ENCODE data around the gene FARS2.

FARS2 gene

DNA sequence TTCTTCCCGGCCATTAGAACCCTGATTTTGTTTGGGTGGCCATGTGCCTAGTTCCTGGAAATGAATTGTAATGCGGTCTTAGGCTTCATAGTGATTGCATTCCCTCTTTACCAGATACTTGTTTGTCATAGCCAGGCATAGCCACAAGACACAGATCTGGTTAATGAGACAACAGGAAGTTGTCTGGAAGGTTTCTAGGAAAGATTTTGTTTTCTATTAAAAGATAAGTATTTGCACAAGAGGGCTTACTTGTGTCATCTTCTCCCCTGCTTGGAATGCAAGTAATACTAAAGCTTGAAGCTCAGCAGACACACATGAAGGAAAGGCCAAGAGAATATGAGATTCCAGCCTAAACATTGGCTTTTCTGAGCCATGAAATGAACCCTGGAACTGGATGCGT, 12.9 kb downstream of the FARS2 start:
- Histone ChIP-seq H3K4me1 (ENCODE audit: low read length) (peaks cover 36% of the 10 kb centered on the region), H2AFZ (ENCODE audit: low read depth, low read length) (no peak overlapping the region), H3K9me3 (ENCODE audit: insufficient read depth, low read length) (no peaks in the 10 kb centered on the region), H3K27me3 (ENCODE audit: low read depth, low read length) (no peaks in the 10 kb centered on the region), H3K4me2 (ENCODE audit: low read length) (no peak overlapping the region), H3K79me2 (ENCODE audit: low read length) (peaks cover 35% of the 10 kb centered on the region), H3K27ac (ENCODE audit: low read length) (no peak overlapping the region), H3K9ac (ENCODE audit: low read length) (no peak overlapping the region), H3K4me3 (ENCODE audit: low read length) (no peak overlapping the region), H3K36me3 (replicated peaks; ENCODE audit: low read depth, low read length) (no peaks in the 10 kb centered on the region), H4K20me1 (ENCODE audit: insufficient read depth, low read length) (no peaks in the 10 kb centered on the region)
- no peak for TF ChIP-seq EZH2phosphoT487 (IDR thresholded peaks at IDR 0.05; ENCODE audit: low read depth)
- TF ChIP-seq, protein P1, sequence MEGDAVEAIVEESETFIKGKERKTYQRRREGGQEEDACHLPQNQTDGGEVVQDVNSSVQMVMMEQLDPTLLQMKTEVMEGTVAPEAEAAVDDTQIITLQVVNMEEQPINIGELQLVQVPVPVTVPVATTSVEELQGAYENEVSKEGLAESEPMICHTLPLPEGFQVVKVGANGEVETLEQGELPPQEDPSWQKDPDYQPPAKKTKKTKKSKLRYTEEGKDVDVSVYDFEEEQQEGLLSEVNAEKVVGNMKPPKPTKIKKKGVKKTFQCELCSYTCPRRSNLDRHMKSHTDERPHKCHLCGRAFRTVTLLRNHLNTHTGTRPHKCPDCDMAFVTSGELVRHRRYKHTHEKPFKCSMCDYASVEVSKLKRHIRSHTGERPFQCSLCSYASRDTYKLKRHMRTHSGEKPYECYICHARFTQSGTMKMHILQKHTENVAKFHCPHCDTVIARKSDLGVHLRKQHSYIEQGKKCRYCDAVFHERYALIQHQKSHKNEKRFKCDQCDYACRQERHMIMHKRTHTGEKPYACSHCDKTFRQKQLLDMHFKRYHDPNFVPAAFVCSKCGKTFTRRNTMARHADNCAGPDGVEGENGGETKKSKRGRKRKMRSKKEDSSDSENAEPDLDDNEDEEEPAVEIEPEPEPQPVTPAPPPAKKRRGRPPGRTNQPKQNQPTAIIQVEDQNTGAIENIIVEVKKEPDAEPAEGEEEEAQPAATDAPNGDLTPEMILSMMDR (IDR thresholded peaks at IDR 0.05; ENCODE audit: low read depth, low read length), result no peak

DNA sequence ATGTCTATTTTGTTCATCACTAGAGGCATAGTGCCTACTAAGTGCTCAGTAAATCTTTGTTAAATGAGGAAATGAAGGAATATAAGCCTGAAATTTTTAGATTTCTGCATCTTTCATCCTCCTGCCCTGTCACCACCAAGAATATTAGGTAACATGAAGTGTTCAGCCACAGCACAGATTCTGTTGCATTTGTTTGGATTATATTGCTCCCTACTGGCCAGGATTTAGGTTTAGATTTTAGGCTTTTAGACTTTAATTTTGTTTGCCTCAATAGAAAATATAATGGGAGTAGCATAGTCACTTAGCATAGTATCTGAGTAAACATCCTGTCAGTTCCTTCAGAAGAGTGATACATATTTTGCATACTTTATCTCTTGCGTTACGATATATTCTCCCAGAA, 14.2 kb downstream of the FARS2 start:
- peaks cover 39% of the 10 kb centered on the region for H3K79me2 ChIP-seq (ENCODE audit: low read length)
- peaks cover 4% of the 10 kb centered on the region for H3K36me3 ChIP-seq (replicated peaks; ENCODE audit: low read depth, low read length)
- TF ChIP-seq, protein P1 (IDR thresholded peaks at IDR 0.05; ENCODE audit: low read depth, low read length), result peak; percentile 36
- no peak for TF ChIP-seq EZH2phosphoT487 (IDR thresholded peaks at IDR 0.05; ENCODE audit: low read depth)
- H3K9me3 ChIP-seq (ENCODE audit: insufficient read depth, low read length), result no peaks in the 10 kb centered on the region
- H4K20me1 ChIP-seq (ENCODE audit: insufficient read depth, low read length), result no peaks in the 10 kb centered on the region
- H3K27ac ChIP-seq (ENCODE audit: low read length), result no peak overlapping the region
- no peak overlapping the region for H2AFZ ChIP-seq (ENCODE audit: low read depth, low read length)
- no peaks in the 10 kb centered on the region for H3K27me3 ChIP-seq (ENCODE audit: low read depth, low read length)
- no peak overlapping the region for H3K9ac ChIP-seq (ENCODE audit: low read length)
- H3K4me2 ChIP-seq (ENCODE audit: low read length), result no peak overlapping the region
- H3K4me1 ChIP-seq (ENCODE audit: low read length), result peaks cover 48% of the 10 kb centered on the region
- H3K4me3 ChIP-seq (ENCODE audit: low read length), result no peak overlapping the region

DNA sequence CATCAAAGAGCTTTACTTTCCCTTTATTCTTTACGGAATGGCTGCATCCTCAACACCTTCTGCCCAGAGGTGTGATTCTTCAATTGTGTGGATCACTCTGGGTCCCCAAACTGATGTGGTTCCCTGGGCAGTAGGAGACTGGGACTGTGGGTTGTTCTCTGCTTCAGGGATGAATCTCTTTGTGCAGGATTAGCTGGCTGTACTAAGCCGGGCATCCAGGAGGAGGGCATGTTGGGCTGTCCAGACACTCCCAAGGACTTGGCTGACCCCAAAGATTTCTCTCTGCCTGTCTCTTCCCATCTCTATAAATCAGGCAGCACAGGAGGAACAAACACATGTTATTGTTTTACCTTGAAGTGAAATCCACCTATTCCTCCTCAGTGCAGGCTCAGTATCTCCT, 15.3 kb downstream of the FARS2 start:
- peak overlapping the region; percentile 95 for H3K9ac ChIP-seq (ENCODE audit: low read length)
- H3K79me2 ChIP-seq (ENCODE audit: low read length), result peaks cover 32% of the 10 kb centered on the region
- TF ChIP-seq EZH2phosphoT487 (IDR thresholded peaks at IDR 0.05; ENCODE audit: low read depth), result no peak
- TF ChIP-seq, protein P1 (IDR thresholded peaks at IDR 0.05; ENCODE audit: low read depth, low read length), result no peak
- peak overlapping the region; percentile 100; the same call in 1 of the 2 replicates for H3K27ac ChIP-seq (ENCODE audit: low read length)
- H3K9me3 ChIP-seq (ENCODE audit: insufficient read depth, low read length), result no peaks in the 10 kb centered on the region
- H3K27me3 ChIP-seq (ENCODE audit: low read depth, low read length), result no peaks in the 10 kb centered on the region
- peak overlapping the region; percentile 68; the same call in 1 of the 2 replicates for H3K4me3 ChIP-seq (ENCODE audit: low read length)
- H3K4me1 ChIP-seq (ENCODE audit: low read length), result peaks cover 59% of the 10 kb centered on the region
- H3K36me3 ChIP-seq (replicated peaks; ENCODE audit: low read depth, low read length), result peaks cover 4% of the 10 kb centered on the region
- peak overlapping the region; percentile 91 for H3K4me2 ChIP-seq (ENCODE audit: low read length)
- no peaks in the 10 kb centered on the region for H4K20me1 ChIP-seq (ENCODE audit: insufficient read depth, low read length)
- H2AFZ ChIP-seq (ENCODE audit: low read depth, low read length), result no peak overlapping the region

DNA sequence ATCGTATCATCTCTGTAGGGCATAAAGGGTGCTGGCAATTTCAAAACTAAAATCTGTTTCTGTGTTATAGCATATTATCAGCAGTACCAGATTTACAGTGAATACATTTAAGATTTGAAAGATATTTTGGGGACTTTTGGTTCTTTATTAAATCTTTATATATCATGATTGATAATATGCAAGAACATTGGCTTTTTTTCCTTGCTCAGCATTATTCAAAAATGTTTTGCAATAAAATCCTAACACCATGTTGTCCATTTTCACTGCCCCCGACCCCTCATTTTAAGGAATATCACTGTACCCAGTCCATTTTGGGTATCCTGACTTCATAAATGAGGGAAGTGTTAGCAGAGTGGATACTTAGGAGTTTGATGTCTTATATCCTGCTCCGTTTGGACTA, 16.3 kb downstream of the FARS2 start:
- peaks cover 4% of the 10 kb centered on the region for H3K36me3 ChIP-seq (replicated peaks; ENCODE audit: low read depth, low read length)
- peaks cover 37% of the 10 kb centered on the region for H3K79me2 ChIP-seq (ENCODE audit: low read length)
- no peak overlapping the region for H2AFZ ChIP-seq (ENCODE audit: low read depth, low read length)
- H3K27ac ChIP-seq (ENCODE audit: low read length), result peak overlapping the region; percentile 100
- H3K27me3 ChIP-seq (ENCODE audit: low read depth, low read length), result no peaks in the 10 kb centered on the region
- peak overlapping the region; percentile 91 for H3K4me2 ChIP-seq (ENCODE audit: low read length)
- H3K9ac ChIP-seq (ENCODE audit: low read length), result peak overlapping the region; percentile 95
- H4K20me1 ChIP-seq (ENCODE audit: insufficient read depth, low read length), result no peaks in the 10 kb centered on the region
- peaks cover 69% of the 10 kb centered on the region for H3K4me1 ChIP-seq (ENCODE audit: low read length)
- H3K9me3 ChIP-seq (ENCODE audit: insufficient read depth, low read length), result no peaks in the 10 kb centered on the region
- H3K4me3 ChIP-seq (ENCODE audit: low read length), result peak overlapping the region; percentile 68
- TF ChIP-seq, protein P1 (IDR thresholded peaks at IDR 0.05; ENCODE audit: low read depth, low read length), result no peak
- TF ChIP-seq EZH2phosphoT487 (IDR thresholded peaks at IDR 0.05; ENCODE audit: low read depth), result no peak

All from OCI-LY3 (cell line).